GM12891 (cell line): ENCODE results near the gene TSPAN4.

Experiments
- DNase-seq: peaks from one replicate; pipeline ENCODE4 v3.0.0; 2011; ENCODE audit warnings: low spot score; ENCODE audit not compliant: insufficient read length
- FAIRE-seq: peaks from 2 replicates; lab custom pipeline; 2011; peaks lifted over from hg19 to GRCh38; lab: Jason Lieb, UNC
- PAX5 ChIP-seq: IDR thresholded peaks from 2 replicates; pipeline ENCODE4 v1.6.1; 2011; ENCODE audit warnings: low read length, moderate library complexity, mild to moderate bottlenecking; ENCODE audit not compliant: insufficient read depth, severe bottlenecking
- POLR2A ChIP-seq: IDR thresholded peaks from 2 replicates; pipeline ENCODE4 v1.6.1; 2011; ENCODE audit warnings: low read depth, low read length, control low read depth
- POLR2AphosphoS5 ChIP-seq: IDR thresholded peaks from 2 replicates; pipeline ENCODE4 v1.6.1; 2011; ENCODE audit warnings: low read depth, low read length, control low read depth
- POU2F2 ChIP-seq: IDR thresholded peaks from 2 replicates; pipeline ENCODE4 v1.6.1; 2011; ENCODE audit warnings: low read depth, mild to moderate bottlenecking, control low read depth, low read length, moderate library complexity
- SPI1 ChIP-seq: IDR thresholded peaks from 2 replicates; pipeline ENCODE4 v1.6.1; 2011; ENCODE audit warnings: low read depth, low read length, control low read depth
- TAF1 ChIP-seq: IDR thresholded peaks from 2 replicates; pipeline ENCODE4 v1.6.1; 2011; ENCODE audit warnings: low read depth, low read length, control low read depth

TSPAN4 gene

GRCh38 chr11:829847-830294, 12.8 kb upstream of the TSPAN4 start:
- DNase-seq, result no peak
- no peak for FAIRE-seq
- no peak for TF ChIP-seq POLR2A

- peak; percentile 82 for FAIRE-seq
- no peak for DNase-seq
- TF ChIP-seq SPI1 (no peak), TAF1 (no peak), POU2F2 (no peak), PAX5 (no peak), POLR2A (no peak), POLR2AphosphoS5 (no peak)
These were observed 12.1 kb upstream of the TSPAN4 start for GRCh38 chr11:830295-831117.

GRCh38 chr11:831118-831864, 11.4 kb upstream of the TSPAN4 start:
- no peak for DNase-seq
- no peak for FAIRE-seq

GRCh38 chr11:831961-832528, 10.6 kb upstream of the TSPAN4 start:
- no peak for TF ChIP-seq PAX5
- TF ChIP-seq POLR2AphosphoS5, result no peak
- no peak for TF ChIP-seq POLR2A
- TF ChIP-seq POU2F2, result no peak
- FAIRE-seq (peak; percentile 61), DNase-seq (no peak)

More at GRCh38 chr11:831118-831864, 11.4 kb upstream of the TSPAN4 start:
- TF ChIP-seq SPI1 (no peak), PAX5 (no peak), POLR2A (no peak), POU2F2 (no peak), POLR2AphosphoS5 (no peak), TAF1 (no peak)

GRCh38 chr11:832529-833113, 10.0 kb upstream of the TSPAN4 start, which contains the start of gene CD151:
Gene CD151, plus strand, starts transcription at chr11:832952. Its CDS starts 3,118 bp downstream, at chr11:836070.
- no peak for TF ChIP-seq SPI1
- TF ChIP-seq POU2F2, result no peak
- no peak for TF ChIP-seq PAX5
- no peak for TF ChIP-seq TAF1
- TF ChIP-seq POLR2AphosphoS5, result no peak
- no peak for TF ChIP-seq POLR2A
- FAIRE-seq (peak; percentile 69), DNase-seq (no peak)

- no peak for TF ChIP-seq POLR2AphosphoS5
- no peak for TF ChIP-seq SPI1
- no peak for TF ChIP-seq POU2F2
- TF ChIP-seq TAF1, result no peak
- TF ChIP-seq POLR2A, result no peak
- no peak for TF ChIP-seq PAX5
- peak; percentile 43 for FAIRE-seq
- DNase-seq, result no peak
These were observed 9.4 kb upstream of the TSPAN4 start for GRCh38 chr11:833114-833791.

- no peak for DNase-seq
- FAIRE-seq, result no peak
- TF ChIP-seq POU2F2 (no peak), PAX5 (no peak), POLR2A (no peak), TAF1 (no peak), POLR2AphosphoS5 (no peak)
These were observed 8.8 kb upstream of the TSPAN4 start for GRCh38 chr11:833849-834311.

GRCh38 chr11:834371-835316, 8.0 kb upstream of the TSPAN4 start:
- no peak for TF ChIP-seq POLR2A
- TF ChIP-seq POU2F2, result no peak
- TF ChIP-seq PAX5, result no peak
- no peak for TF ChIP-seq TAF1
- TF ChIP-seq POLR2AphosphoS5, result no peak
- no peak for TF ChIP-seq SPI1
- no peak for FAIRE-seq
- no peak for DNase-seq

- no peak for FAIRE-seq
- DNase-seq, result no peak
- no peak for TF ChIP-seq TAF1
- TF ChIP-seq POLR2AphosphoS5, result no peak
- no peak for TF ChIP-seq PAX5
- TF ChIP-seq SPI1, result no peak
- TF ChIP-seq POU2F2, result no peak
These were observed 6.4 kb upstream of the TSPAN4 start for GRCh38 chr11:836274-836673.

GRCh38 chr11:836700-837099, 6.0 kb upstream of the TSPAN4 start:
- TF ChIP-seq TAF1 (no peak), POLR2AphosphoS5 (no peak), SPI1 (no peak), PAX5 (no peak), POLR2A (no peak; the same call in 1 of the 2 replicates), POU2F2 (no peak)
- no peak for DNase-seq
- FAIRE-seq, result no peak
